HepG2 (cell line): Measurements from ENCODE around the gene RBMS2. TPM values are rescaled to one million over a fixed set of nuclear protein-coding genes. Genes with fewer than 3 reads are reported as not detected.

Experiments
- FOXK2 ChIP-seq: fragments of 450-650 bp; IDR thresholded peaks from 2 replicates; pipeline ENCODE4 v1.6.1; 2016
- RBM22 ChIP-seq: fragments of 200-400 bp; formaldehyde crosslinking; optimal IDR thresholded peaks from 2 replicates; pipeline ENCODE3; 2017; ENCODE audit warnings: mild to moderate bottlenecking, low read length, moderate library complexity
- YY1 ChIP-seq: IDR thresholded peaks from 2 replicates; pipeline ENCODE4 v1.6.1; 2011; ENCODE audit warnings: low read length, low read depth, moderate library complexity, mild to moderate bottlenecking; ENCODE audit not compliant: insufficient read depth, insufficient replicate concordance
- ZNF335 ChIP-seq: sonication (generic); formaldehyde crosslinking; IDR thresholded peaks from 2 replicates; pipeline ENCODE4 v1.4.0; 2020; ENCODE audit warnings: missing genetic modification reagents
- polyA plus RNA-seq, 8 experiments: library from polyadenylated mRNA; depleted of rRNA in 3 of 8; stranded (reverse) in 7 of 8; unstranded in 1 of 8; fragments of >200 nt; fragmentation: Illumina TruSeq in 4 of 8; extraction: Trizol in 4 of 8; gene quantifications; 2 replicates each; pipeline versions ENCODE4 v1.2.1 to v1.2.3, GENCODE V29; 2011 to 2016; ENCODE audit warnings: low read depth in 4 of 8, missing spikeins in 1 of 8, mixed read lengths in 1 of 8; ENCODE audit not compliant: insufficient read depth in 1 of 8
- total RNA-seq, 5 experiments: library from RNA; depleted of rRNA; stranded (reverse); fragments of >200 nt; fragmentation: Illumina TruSeq; extraction: Trizol; gene quantifications; 2 replicates each; pipeline ENCODE4 v1.2.3, GENCODE V29; 2016; ENCODE audit warnings: low read depth in 1 of 5
- TF ChIP-seq, protein P1 (sequence below): sonication (generic); formaldehyde crosslinking; IDR thresholded peaks from 2 replicates; pipeline ENCODE4 v1.9.0; 2022; ENCODE audit warnings: low read depth, missing genetic modification reagents
- TF ChIP-seq, protein P2 (sequence below), 2 experiments: sonication (generic) in 1 of 2; formaldehyde crosslinking in 1 of 2; IDR thresholded peaks; 2 replicates each; pipeline versions ENCODE4 v1.4.0 to v1.6.1; 2018 to 2020; ENCODE audit warnings: missing genetic modification reagents in 2 of 2, borderline replicate concordance in 1 of 2, low read depth in 1 of 2, mild to moderate bottlenecking in 1 of 2, missing biosample characterization in 1 of 2
- TF ChIP-seq, protein P3 (sequence below): sonication (generic); formaldehyde crosslinking; IDR thresholded peaks from 2 replicates; pipeline ENCODE4 v1.5.1; 2020; ENCODE audit warnings: mild to moderate bottlenecking, missing genetic modification reagents, borderline replicate concordance
- TF ChIP-seq, protein P4 (sequence below): sonication (generic); formaldehyde crosslinking; IDR thresholded peaks from 2 replicates; pipeline ENCODE4 v1.9.0; 2022; ENCODE audit warnings: missing genetic modification reagents, mild to moderate bottlenecking, borderline replicate concordance
- TF ChIP-seq, protein P5 (sequence below): sonication (generic); formaldehyde crosslinking; conservative IDR thresholded peaks from 2 replicates; pipeline ENCODE4 v1.4.0; 2020; ENCODE audit warnings: missing genetic modification reagents

The RBMS2 gene
- total and polyA plus RNA-seq, 2 of the 13 experiments (the other 11 are each of a cell fraction or from before 2014, with no cell fraction given): 0.53 to 7.4 TPM

DNA sequence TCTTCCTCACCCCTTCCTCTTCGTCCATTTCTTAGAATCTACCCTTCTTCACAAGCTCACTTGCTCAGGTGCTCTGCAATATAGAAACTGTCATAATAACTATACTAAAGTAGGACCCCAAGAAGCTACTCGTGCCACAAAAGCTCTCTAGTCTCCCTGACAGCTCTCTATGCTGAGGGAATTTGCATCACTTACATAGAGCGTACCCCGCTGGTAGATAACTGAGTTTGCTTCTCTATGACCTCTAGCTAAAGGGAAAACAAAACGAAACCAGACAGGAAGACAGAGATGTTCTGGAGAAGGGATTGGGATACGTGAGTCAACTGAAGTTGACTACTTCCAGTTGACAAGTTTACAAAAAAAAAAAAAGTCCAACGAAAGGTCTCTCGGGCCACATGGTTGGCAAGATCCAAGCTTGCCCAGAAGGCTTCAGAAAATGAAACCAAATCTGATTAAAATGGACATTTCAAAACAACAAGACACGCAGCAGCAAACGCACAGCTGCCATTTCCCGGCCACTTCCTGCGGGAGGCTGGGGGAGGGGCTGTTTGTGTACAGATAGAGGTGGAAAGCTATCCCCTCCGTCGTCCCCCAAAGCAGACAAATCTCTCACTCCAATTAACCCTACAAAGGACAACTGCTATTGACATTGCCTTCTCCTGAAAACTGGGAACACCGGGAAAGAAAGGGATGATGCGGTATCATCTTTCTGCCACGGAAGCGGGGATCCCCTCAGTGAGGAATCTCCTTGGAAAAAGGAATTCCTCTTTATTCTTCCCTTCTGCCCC, 107.2 kb downstream of the RBMS2 start (continued):
- TF ChIP-seq, protein P1, sequence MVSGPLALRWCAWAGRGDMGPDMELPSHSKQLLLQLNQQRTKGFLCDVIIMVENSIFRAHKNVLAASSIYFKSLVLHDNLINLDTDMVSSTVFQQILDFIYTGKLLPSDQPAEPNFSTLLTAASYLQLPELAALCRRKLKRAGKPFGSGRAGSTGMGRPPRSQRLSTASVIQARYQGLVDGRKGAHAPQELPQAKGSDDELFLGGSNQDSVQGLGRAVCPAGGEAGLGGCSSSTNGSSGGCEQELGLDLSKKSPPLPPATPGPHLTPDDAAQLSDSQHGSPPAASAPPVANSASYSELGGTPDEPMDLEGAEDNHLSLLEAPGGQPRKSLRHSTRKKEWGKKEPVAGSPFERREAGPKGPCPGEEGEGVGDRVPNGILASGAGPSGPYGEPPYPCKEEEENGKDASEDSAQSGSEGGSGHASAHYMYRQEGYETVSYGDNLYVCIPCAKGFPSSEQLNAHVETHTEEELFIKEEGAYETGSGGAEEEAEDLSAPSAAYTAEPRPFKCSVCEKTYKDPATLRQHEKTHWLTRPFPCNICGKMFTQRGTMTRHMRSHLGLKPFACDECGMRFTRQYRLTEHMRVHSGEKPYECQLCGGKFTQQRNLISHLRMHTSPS (CRISPR knock-in tag): no peak
- TF ChIP-seq, protein P2, sequence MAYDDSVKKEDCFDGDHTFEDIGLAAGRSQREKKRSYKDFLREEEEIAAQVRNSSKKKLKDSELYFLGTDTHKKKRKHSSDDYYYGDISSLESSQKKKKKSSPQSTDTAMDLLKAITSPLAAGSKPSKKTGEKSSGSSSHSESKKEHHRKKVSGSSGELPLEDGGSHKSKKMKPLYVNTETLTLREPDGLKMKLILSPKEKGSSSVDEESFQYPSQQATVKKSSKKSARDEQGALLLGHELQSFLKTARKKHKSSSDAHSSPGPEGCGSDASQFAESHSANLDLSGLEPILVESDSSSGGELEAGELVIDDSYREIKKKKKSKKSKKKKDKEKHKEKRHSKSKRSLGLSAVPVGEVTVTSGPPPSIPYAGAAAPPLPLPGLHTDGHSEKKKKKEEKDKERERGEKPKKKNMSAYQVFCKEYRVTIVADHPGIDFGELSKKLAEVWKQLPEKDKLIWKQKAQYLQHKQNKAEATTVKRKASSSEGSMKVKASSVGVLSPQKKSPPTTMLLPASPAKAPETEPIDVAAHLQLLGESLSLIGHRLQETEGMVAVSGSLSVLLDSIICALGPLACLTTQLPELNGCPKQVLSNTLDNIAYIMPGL (CRISPR knock-in tag; IDR thresholded peaks at IDR 0.05; ENCODE audit: borderline replicate concordance in 1 of 2, low read depth in 1 of 2): peak in 1 of 2 experiments; percentile 26; a peak in 2 of 4 replicates
- no peak for TF ChIP-seq RBM22
- TF ChIP-seq FOXK2: peak; percentile 31; the same call in 1 of the 2 replicates
- TF ChIP-seq, protein P3, sequence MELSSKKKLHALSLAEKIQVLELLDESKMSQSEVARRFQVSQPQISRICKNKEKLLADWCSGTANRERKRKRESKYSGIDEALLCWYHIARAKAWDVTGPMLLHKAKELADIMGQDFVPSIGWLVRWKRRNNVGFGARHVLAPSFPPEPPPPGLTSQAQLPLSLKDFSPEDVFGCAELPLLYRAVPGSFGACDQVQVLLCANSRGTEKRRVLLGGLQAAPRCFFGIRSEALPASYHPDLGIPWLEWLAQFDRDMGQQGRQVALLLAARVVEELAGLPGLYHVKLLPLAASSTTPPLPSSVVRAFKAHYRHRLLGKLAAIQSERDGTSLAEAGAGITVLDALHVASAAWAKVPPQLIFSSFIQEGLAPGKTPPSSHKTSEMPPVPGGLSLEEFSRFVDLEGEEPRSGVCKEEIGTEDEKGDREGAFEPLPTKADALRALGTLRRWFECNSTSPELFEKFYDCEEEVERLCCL (CRISPR knock-in tag): no peak
- 0 out of 2 replicates have a peak, but pooled peaks have one; percentile 64 for TF ChIP-seq ZNF335 (CRISPR knock-in tag)
- TF ChIP-seq, protein P4, sequence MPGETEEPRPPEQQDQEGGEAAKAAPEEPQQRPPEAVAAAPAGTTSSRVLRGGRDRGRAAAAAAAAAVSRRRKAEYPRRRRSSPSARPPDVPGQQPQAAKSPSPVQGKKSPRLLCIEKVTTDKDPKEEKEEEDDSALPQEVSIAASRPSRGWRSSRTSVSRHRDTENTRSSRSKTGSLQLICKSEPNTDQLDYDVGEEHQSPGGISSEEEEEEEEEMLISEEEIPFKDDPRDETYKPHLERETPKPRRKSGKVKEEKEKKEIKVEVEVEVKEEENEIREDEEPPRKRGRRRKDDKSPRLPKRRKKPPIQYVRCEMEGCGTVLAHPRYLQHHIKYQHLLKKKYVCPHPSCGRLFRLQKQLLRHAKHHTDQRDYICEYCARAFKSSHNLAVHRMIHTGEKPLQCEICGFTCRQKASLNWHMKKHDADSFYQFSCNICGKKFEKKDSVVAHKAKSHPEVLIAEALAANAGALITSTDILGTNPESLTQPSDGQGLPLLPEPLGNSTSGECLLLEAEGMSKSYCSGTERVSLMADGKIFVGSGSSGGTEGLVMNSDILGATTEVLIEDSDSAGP (CRISPR knock-in tag): no peak
- no peak for TF ChIP-seq YY1
- TF ChIP-seq, protein P5, sequence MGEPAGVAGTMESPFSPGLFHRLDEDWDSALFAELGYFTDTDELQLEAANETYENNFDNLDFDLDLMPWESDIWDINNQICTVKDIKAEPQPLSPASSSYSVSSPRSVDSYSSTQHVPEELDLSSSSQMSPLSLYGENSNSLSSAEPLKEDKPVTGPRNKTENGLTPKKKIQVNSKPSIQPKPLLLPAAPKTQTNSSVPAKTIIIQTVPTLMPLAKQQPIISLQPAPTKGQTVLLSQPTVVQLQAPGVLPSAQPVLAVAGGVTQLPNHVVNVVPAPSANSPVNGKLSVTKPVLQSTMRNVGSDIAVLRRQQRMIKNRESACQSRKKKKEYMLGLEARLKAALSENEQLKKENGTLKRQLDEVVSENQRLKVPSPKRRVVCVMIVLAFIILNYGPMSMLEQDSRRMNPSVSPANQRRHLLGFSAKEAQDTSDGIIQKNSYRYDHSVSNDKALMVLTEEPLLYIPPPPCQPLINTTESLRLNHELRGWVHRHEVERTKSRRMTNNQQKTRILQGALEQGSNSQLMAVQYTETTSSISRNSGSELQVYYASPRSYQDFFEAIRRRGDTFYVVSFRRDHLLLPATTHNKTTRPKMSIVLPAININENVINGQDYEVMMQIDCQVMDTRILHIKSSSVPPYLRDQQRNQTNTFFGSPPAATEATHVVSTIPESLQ (CRISPR knock-in tag): no peak
